ENCODE results near the gene TLN1. TPM values are rescaled to one million over a fixed set of nuclear protein-coding genes. Genes with fewer than 3 reads are reported as not detected.

The TLN1 gene
- total and polyA plus RNA-seq, 2 donors (not counting 1 experiment from before 2014, with no cell fraction given) = 102 to 280 TPM

DNA sequence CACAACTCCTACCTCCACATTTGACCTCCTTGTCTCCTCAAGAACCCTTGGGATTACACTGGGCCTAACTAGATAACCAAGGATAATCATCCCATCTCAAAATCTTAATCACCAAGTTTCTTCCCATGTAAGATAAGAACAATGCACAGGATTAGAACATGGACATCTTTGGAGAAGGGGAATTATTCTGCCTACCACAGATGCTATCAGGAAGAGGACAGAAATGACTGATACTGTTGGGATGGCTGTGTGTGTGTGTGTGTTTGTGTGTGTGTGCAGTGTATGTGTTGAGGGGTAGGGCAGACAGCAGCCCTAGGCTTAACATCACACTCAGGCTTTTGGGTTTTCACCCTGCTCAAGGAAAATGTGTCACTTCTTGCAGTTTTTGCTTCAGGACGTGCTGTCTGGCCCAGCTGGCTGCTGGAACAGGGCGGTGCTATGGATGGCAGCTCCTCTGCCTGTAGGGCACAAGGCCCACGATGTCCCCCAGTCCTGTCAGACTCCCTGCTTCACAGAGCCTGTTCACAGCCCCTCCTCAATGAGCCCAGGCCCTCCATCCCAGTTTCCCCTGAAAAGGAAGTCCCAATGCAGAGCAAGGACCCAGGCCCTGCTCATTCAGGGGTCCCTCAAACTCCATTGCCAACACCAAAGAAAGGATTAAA lies 50.5 kb downstream of the TLN1 start:
- Mint-ChIP-seq H3K27me3 (peaks cover under 1% of the 10 kb centered on the region), H3K9me3 (ENCODE audit: insufficient read depth) (no peaks in the 10 kb centered on the region), H3K27ac (no peak overlapping the region), H3K4me1 (peaks cover 21% of the 10 kb centered on the region), H3K4me3 (no peak overlapping the region)
- Histone ChIP-seq H3K36me3 (replicated peaks in 1 of 2; ENCODE audit: control extremely low read depth in 1 of 2, control insufficient read depth in 1 of 2, extremely low read depth in 1 of 2, insufficient read depth in 2 of 2, low read length in 1 of 2) (no peaks in the 10 kb centered on the region), H4K20me1 (ENCODE audit: control insufficient read depth, insufficient read depth, low read length, poor library complexity, severe bottlenecking) (no peaks in the 10 kb centered on the region), H3K9ac (ENCODE audit: low read length) (no peak overlapping the region), H3K4me3 (ENCODE audit: control extremely low read depth in 1 of 5, extremely low read depth in 1 of 5, insufficient read depth in 1 of 5, low read depth in 2 of 5, low read length in 4 of 5) (no peak overlapping the region), H3K4me1 (ENCODE audit: control insufficient read depth in 2 of 2, insufficient read depth in 2 of 2, low read length in 2 of 2) (peaks cover 14 to 21% of the 10 kb centered on the region in 2 donors), H3K79me2 (ENCODE audit: control insufficient read depth, insufficient read depth, low read length) (no peaks in the 10 kb centered on the region), H3K27me3 (replicated peaks in 1 of 4; ENCODE audit: control extremely low read depth in 1 of 4, control insufficient read depth in 3 of 4, insufficient read depth in 4 of 4, low read length in 3 of 4) (peaks cover 0 to 1% (median under 1%) of the 10 kb centered on the region in 4 experiments), H3K27ac (ENCODE audit: low read length in 2 of 2) (no peak overlapping the region), H3K9me3 (ENCODE audit: control extremely low read depth in 1 of 3, control insufficient read depth in 2 of 3, insufficient read depth in 1 of 3, low read length in 2 of 3) (no peaks in the 10 kb centered on the region), H2AFZ (ENCODE audit: insufficient read depth, low read depth, low read length, poor library complexity, severe bottlenecking) (no peak overlapping the region), H3K4me2 (replicated peaks; ENCODE audit: low read depth, low read length, poor library complexity, severe bottlenecking) (no peak overlapping the region)
- intact Hi-C loops (cut with micrococcal nuclease) = no loop called here
- TF ChIP-seq EZH2 (IDR thresholded peaks at IDR 0.05; ENCODE audit: borderline replicate concordance, insufficient read depth, low read depth, low read length, poor library complexity, severe bottlenecking) = no peak
- TF ChIP-seq, protein P1, sequence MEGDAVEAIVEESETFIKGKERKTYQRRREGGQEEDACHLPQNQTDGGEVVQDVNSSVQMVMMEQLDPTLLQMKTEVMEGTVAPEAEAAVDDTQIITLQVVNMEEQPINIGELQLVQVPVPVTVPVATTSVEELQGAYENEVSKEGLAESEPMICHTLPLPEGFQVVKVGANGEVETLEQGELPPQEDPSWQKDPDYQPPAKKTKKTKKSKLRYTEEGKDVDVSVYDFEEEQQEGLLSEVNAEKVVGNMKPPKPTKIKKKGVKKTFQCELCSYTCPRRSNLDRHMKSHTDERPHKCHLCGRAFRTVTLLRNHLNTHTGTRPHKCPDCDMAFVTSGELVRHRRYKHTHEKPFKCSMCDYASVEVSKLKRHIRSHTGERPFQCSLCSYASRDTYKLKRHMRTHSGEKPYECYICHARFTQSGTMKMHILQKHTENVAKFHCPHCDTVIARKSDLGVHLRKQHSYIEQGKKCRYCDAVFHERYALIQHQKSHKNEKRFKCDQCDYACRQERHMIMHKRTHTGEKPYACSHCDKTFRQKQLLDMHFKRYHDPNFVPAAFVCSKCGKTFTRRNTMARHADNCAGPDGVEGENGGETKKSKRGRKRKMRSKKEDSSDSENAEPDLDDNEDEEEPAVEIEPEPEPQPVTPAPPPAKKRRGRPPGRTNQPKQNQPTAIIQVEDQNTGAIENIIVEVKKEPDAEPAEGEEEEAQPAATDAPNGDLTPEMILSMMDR (IDR thresholded peaks at IDR 0.05) = no peak
- POLR2A ChIA-PET = interaction anchor here (1.0 to 1.7 kb wide), 3 partner anchors 23 to 50 kb away, joined by 3 to 7 read pairs (median 3); partner anchors contain the start of genes CCDC107, CREB3, RMRP and TLN1
- CTCF ChIA-PET = interaction anchor here (1.4 to 7.6 kb wide), 5 partner anchors 7 to 24 kb away, joined by 6 to 82 read pairs (median 12); partner anchors contain the start of genes ARHGEF39, CCDC107, RMRP and TPM2
- WGBS (ENCODE audit: insufficient coverage) = 94% methylated on average over 3 of the region's 3 CpGs
- DNase-seq = no peak
- no peak for ATAC-seq (ENCODE audit: low read depth)
